A673 (cell line): ENCODE data around the gene PTER.

ENCODE experiments used
- CTCF ChIP-seq: fragments of 300-800, 200-600 bp; sonication (generic); conservative IDR thresholded peaks from 2 replicates; pipeline ENCODE4 v1.5.1; 2017; ENCODE audit warnings: low read depth, mild to moderate bottlenecking, antibody characterized with exemption, low read length, moderate library complexity, mixed read lengths
- EZH2 ChIP-seq: fragments of 200-600 bp; sonication (generic); IDR thresholded peaks from 2 replicates; pipeline ENCODE4 v1.6.1; 2017; ENCODE audit warnings: borderline replicate concordance, low read depth, mild to moderate bottlenecking, mixed read lengths, antibody characterized with exemption, low read length; ENCODE audit not compliant: poor library complexity, severe bottlenecking

DNA sequence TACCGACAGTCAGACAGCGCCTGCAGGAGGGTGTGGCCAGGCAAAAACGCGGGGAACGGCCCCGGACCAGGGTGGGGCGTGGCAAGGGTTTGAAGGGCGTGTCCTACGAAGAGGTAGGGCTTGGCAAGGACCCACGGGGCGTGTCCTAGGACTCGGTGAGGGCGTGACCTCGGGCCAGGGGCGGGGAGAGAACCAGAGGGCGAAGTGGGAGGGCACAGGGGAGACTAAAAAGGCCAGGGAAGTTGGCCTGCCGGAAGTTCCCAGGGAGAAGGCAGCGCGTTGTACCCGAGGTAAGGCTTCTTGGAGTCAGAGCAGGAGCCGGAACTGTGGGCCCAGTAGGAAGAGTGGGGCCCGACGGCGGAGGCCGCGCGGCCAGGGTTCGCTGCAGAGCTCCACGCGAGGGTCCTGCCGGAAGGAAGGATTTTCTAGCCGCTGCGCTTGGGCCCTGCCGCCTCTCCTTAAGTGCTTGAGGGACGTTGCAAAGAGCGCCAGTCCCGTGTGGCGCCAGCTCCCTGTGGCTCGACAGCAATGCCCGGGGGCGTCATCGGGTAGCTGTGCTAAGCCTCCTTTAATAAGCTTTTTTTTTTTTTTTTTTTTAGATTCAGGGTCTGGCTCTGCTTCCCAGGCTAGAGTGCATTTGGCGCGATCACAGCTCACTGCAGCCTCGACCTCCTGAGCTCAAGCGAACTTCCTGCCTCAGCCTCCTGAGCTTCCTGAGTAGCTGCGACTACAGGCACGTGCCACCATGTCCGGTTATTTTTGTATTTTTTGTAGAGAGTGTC, at the start of gene PTER:
- TF ChIP-seq CTCF (no peak), EZH2 (no peak)
